ENCODE data around the gene VSIR.

Gene VSIR

DNA sequence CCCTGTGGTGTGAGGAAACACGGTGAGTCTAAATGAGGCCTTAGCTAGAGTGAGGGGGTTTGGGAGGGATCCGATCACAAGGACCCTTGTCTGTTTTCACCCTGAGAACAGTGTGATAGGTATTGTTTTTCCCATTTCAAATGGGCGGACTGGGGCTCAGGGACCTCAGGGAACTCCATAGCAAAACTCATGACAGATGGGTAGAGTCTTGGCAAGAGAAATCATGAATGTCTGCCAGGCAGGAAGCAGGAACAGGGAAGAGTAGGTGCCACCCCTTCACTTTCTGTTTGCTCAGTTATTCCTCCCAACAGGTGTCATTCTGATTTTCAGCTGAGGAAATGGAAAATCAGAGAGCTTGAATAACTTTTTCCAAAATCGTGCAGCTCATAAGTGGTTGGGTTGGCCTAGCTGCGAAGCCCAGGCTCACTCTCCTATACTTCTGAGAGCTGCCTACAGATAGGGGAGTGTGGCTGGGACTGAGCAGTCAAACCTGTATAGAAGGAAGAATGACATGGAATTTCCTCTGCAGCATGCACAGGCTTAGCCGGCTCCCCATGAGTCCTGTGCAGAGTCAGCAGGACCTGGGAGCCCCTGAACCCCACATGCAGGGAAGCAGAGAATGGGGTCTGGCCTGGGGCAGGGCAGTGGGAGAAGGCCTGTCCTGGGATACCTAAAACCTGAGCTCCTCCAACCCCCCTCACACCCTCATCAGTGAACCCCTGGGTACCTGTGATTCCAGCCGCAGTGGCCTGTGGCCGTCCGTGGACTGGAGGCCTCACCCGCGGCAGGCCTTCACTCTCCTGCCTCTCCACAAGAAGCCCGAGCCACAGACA lies 36.1 kb downstream of the VSIR start:
- Histone ChIP-seq H3K27ac (ENCODE audit: low read depth, low read length) (no peak overlapping the region), H3K9ac (ENCODE audit: low read length) (no peak overlapping the region), H3K27me3 (ENCODE audit: low read length) (no peaks in the 10 kb centered on the region), H3K9me2 (replicated peaks; ENCODE audit: insufficient read depth, low read length) (no peaks in the 10 kb centered on the region), H3K9me3 (ENCODE audit: insufficient read depth, low read length) (no peaks in the 10 kb centered on the region), H2AFZ (ENCODE audit: low read depth, low read length, severe bottlenecking) (no peak overlapping the region), H4K20me1 (ENCODE audit: low read depth, low read length) (no peaks in the 10 kb centered on the region), H3K4me3 (ENCODE audit: insufficient read depth, low read length, poor library complexity, severe bottlenecking) (no peak overlapping the region), H3F3A (ENCODE audit: insufficient read depth) (no peaks in the 10 kb centered on the region), H3K79me2 (ENCODE audit: insufficient read depth, low read length) (no peaks in the 10 kb centered on the region), H3K36me3 (ENCODE audit: low read length) (no peaks in the 10 kb centered on the region), H3K4me2 (ENCODE audit: low read depth, low read length, poor library complexity, severe bottlenecking) (no peak overlapping the region)
- TF ChIP-seq, protein P1, sequence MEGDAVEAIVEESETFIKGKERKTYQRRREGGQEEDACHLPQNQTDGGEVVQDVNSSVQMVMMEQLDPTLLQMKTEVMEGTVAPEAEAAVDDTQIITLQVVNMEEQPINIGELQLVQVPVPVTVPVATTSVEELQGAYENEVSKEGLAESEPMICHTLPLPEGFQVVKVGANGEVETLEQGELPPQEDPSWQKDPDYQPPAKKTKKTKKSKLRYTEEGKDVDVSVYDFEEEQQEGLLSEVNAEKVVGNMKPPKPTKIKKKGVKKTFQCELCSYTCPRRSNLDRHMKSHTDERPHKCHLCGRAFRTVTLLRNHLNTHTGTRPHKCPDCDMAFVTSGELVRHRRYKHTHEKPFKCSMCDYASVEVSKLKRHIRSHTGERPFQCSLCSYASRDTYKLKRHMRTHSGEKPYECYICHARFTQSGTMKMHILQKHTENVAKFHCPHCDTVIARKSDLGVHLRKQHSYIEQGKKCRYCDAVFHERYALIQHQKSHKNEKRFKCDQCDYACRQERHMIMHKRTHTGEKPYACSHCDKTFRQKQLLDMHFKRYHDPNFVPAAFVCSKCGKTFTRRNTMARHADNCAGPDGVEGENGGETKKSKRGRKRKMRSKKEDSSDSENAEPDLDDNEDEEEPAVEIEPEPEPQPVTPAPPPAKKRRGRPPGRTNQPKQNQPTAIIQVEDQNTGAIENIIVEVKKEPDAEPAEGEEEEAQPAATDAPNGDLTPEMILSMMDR (IDR thresholded peaks at IDR 0.05; ENCODE audit: insufficient read depth, low read length, poor library complexity, severe bottlenecking): no peak
- no peak for TF ChIP-seq EZH2phosphoT487 (conservative IDR thresholded peaks at IDR 0.05; ENCODE audit: low read length)

- H3K79me2 ChIP-seq (ENCODE audit: insufficient read depth, low read length): no peaks in the 10 kb centered on the region
- no peak overlapping the region for H3K4me3 ChIP-seq (ENCODE audit: insufficient read depth, low read length, poor library complexity, severe bottlenecking)
- no peaks in the 10 kb centered on the region for H3K36me3 ChIP-seq (ENCODE audit: low read length)
- H3K4me2 ChIP-seq (ENCODE audit: low read depth, low read length, poor library complexity, severe bottlenecking): no peak overlapping the region
- no peaks in the 10 kb centered on the region for H3K27me3 ChIP-seq (ENCODE audit: low read length)
- H2AFZ ChIP-seq (ENCODE audit: low read depth, low read length, severe bottlenecking): no peak overlapping the region
- H3K9me2 ChIP-seq (replicated peaks; ENCODE audit: insufficient read depth, low read length): no peaks in the 10 kb centered on the region
- no peaks in the 10 kb centered on the region for H3K9me3 ChIP-seq (ENCODE audit: insufficient read depth, low read length)
- H3K27ac ChIP-seq (ENCODE audit: low read depth, low read length): no peak overlapping the region
- H4K20me1 ChIP-seq (ENCODE audit: low read depth, low read length): no peaks in the 10 kb centered on the region
- no peaks in the 10 kb centered on the region for H3F3A ChIP-seq (ENCODE audit: insufficient read depth)
- H3K9ac ChIP-seq (ENCODE audit: low read length): no peak overlapping the region
- TF ChIP-seq EZH2phosphoT487 (conservative IDR thresholded peaks at IDR 0.05; ENCODE audit: low read length): no peak
- TF ChIP-seq, protein P1 (IDR thresholded peaks at IDR 0.05; ENCODE audit: insufficient read depth, low read length, poor library complexity, severe bottlenecking): no peak
These were observed 36.8 kb downstream of the VSIR start for GRCh38 chr10:71736570-71736952.

GRCh38 chr10:71735709-71736569 lies 37.4 kb downstream of the VSIR start:
- no peaks in the 10 kb centered on the region for H3K36me3 ChIP-seq (ENCODE audit: low read length)
- H4K20me1 ChIP-seq (ENCODE audit: low read depth, low read length): no peaks in the 10 kb centered on the region
- no peak overlapping the region for H3K4me2 ChIP-seq (ENCODE audit: low read depth, low read length, poor library complexity, severe bottlenecking)
- no peaks in the 10 kb centered on the region for H3K9me3 ChIP-seq (ENCODE audit: insufficient read depth, low read length)
- no peak for TF ChIP-seq EZH2phosphoT487 (conservative IDR thresholded peaks at IDR 0.05; ENCODE audit: low read length)
- TF ChIP-seq, protein P1 (IDR thresholded peaks at IDR 0.05; ENCODE audit: insufficient read depth, low read length, poor library complexity, severe bottlenecking): no peak
- H3K9ac ChIP-seq (ENCODE audit: low read length): no peak overlapping the region
- no peak overlapping the region for H2AFZ ChIP-seq (ENCODE audit: low read depth, low read length, severe bottlenecking)
- H3K4me3 ChIP-seq (ENCODE audit: insufficient read depth, low read length, poor library complexity, severe bottlenecking): no peak overlapping the region
- no peak overlapping the region for H3K27ac ChIP-seq (ENCODE audit: low read depth, low read length)
- H3K9me2 ChIP-seq (replicated peaks; ENCODE audit: insufficient read depth, low read length): no peaks in the 10 kb centered on the region
- H3K27me3 ChIP-seq (ENCODE audit: low read length): no peaks in the 10 kb centered on the region
- no peaks in the 10 kb centered on the region for H3F3A ChIP-seq (ENCODE audit: insufficient read depth)
- H3K79me2 ChIP-seq (ENCODE audit: insufficient read depth, low read length): no peaks in the 10 kb centered on the region
